ENCODE measurements around the gene MACROD2.

DNA sequence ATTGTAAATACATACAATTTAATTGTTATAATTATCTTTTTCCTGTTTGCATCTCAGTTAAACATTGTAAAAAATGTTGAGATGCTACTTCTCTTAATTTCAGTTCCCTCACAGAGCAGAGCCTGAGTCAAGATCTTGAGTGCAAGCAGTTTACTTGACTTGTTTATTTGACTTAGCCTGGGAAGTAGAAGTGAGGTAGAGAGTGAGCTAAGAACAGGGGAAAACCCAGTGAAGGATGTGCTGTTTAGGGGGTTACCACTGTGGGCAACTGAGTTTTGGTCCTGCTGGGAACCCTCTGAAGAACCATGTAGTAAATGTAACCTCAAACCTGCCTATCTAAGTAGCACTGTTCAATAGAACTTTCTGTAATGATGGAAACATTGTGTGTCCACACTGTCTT lies 837.3 kb downstream of the MACROD2 start:
- TF ChIP-seq PATZ1 (CRISPR knock-in tag; IDR thresholded peaks at IDR 0.05; ENCODE audit: borderline replicate concordance) = no peak
- TF ChIP-seq CSRNP3 (CRISPR knock-in tag; IDR thresholded peaks at IDR 0.05) = no peak
- no peak for TF ChIP-seq ARNTL (CRISPR knock-in tag; IDR thresholded peaks at IDR 0.05; ENCODE audit: borderline replicate concordance, low read depth)
- no peak for TF ChIP-seq RARB (CRISPR knock-in tag; IDR thresholded peaks at IDR 0.05)
- TF ChIP-seq, protein P1, sequence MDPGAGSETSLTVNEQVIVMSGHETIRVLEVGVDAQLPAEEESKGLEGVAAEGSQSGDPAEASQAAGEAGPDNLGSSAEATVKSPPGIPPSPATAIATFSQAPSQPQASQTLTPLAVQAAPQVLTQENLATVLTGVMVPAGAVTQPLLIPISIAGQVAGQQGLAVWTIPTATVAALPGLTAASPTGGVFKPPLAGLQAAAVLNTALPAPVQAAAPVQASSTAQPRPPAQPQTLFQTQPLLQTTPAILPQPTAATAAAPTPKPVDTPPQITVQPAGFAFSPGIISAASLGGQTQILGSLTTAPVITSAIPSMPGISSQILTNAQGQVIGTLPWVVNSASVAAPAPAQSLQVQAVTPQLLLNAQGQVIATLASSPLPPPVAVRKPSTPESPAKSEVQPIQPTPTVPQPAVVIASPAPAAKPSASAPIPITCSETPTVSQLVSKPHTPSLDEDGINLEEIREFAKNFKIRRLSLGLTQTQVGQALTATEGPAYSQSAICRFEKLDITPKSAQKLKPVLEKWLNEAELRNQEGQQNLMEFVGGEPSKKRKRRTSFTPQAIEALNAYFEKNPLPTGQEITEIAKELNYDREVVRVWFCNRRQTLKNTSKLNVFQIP (CRISPR knock-in tag; IDR thresholded peaks at IDR 0.05; ENCODE audit: borderline replicate concordance, low read depth) = no peak
- no peak for TF ChIP-seq CSDC2 (CRISPR knock-in tag; IDR thresholded peaks at IDR 0.05)
- no peak for TF ChIP-seq CREB5 (CRISPR knock-in tag; IDR thresholded peaks at IDR 0.05; ENCODE audit: low read depth)
- TF ChIP-seq ESRRG (CRISPR knock-in tag; IDR thresholded peaks at IDR 0.05) = no peak
